ENCODE measurements around the gene L3MBTL2.
"Not testable (repeated sequence)": the region's sequence is repeated elsewhere in the genome, so short reads cannot be mapped to it uniquely, and the experiment has no call there.

The L3MBTL2 gene

GRCh38 chr22:41248758-41249157 lies 43.6 kb downstream of the L3MBTL2 start:
- no peak for DNase-seq (ENCODE audit: low read depth)
- TF ChIP-seq CTCF (conservative IDR thresholded peaks at IDR 0.05; ENCODE audit: low read depth, low read length): no peak
- no peak overlapping the region for H3K4me3 ChIP-seq (ENCODE audit: low read depth, low read length)

- no peak for TF ChIP-seq CTCF (conservative IDR thresholded peaks at IDR 0.05; ENCODE audit: low read depth, low read length)
- no peak for DNase-seq (ENCODE audit: low read depth)
- no peak overlapping the region for H3K4me3 ChIP-seq (ENCODE audit: low read depth, low read length)
These were observed 44.3 kb downstream of the L3MBTL2 start for GRCh38 chr22:41249442-41249841.

DNA sequence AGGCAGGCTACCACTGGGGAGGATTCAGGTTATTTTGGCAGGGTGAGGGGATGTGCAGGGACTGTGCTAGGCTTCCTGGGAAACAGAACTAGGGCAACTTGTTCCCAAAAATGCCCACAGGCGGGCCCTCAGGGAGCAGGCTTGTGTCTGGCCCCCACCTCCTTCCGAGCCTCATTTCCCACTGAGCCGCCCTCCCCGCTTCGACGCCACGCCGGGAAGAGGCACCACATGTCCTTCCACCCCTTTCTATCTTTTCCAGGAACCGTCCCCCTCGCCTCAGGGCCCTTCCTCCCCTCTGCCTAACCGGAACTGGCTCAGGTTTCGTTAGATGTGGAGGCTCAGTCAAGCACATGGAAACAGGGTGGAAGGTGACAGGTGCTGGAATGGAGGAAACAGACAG lies 45.0 kb downstream of the L3MBTL2 start:
- no peak for TF ChIP-seq CTCF (conservative IDR thresholded peaks at IDR 0.05; ENCODE audit: low read depth, low read length)
- no peak for DNase-seq (ENCODE audit: low read depth)

DNA sequence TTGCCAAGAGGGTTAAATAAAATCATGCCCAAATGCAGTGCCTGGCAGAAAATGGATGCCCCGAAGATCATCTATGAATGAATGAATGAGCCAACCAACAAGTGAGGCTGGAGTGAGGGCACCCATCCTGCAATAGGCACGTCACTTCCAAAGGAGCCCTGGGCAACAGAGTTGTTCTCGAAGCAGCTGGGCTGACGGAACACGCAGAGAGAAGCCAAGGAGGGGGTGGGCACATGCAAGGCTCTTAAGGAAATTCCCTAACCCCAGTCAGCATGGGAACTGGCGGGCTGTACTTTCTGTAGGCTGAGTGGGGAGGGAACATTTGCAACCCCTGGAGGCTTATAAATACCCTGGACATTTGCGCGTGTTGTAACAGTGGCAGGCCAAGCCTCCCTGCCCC lies 47.3 kb downstream of the L3MBTL2 start:
- no peak for DNase-seq (ENCODE audit: low read depth)
- TF ChIP-seq CTCF (conservative IDR thresholded peaks at IDR 0.05; ENCODE audit: low read depth, low read length): no peak
- no peak overlapping the region for H3K4me3 ChIP-seq (ENCODE audit: low read depth, low read length)

More for the DNA sequence above, 45.0 kb downstream of the L3MBTL2 start:
- no peak overlapping the region for H3K4me3 ChIP-seq (ENCODE audit: low read depth, low read length)

DNA sequence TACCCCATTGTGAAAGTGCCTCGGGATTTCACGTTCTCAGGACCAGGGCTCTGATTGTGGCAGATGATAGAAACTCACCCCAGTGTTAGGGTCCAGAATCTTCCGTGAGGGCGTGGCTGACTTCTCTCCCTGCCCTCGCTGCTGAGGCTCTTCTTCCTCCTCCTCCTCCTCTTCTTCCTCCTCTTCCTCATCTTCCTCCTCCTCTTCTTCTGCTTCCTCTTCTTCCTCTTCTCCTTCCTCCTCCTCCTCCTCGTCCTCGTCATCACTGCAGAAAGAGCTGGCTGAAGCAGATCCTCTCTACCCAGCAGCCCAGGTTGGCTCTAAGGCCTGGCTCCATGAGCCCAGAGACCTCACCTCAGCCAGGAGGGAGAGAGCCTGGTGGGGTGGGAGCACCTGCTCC lies 49.1 kb downstream of the L3MBTL2 start:
- no peak overlapping the region for H3K4me3 ChIP-seq (ENCODE audit: low read depth, low read length)
- no peak for DNase-seq (ENCODE audit: low read depth)
- TF ChIP-seq CTCF (conservative IDR thresholded peaks at IDR 0.05; ENCODE audit: low read depth, low read length): no peak

DNA sequence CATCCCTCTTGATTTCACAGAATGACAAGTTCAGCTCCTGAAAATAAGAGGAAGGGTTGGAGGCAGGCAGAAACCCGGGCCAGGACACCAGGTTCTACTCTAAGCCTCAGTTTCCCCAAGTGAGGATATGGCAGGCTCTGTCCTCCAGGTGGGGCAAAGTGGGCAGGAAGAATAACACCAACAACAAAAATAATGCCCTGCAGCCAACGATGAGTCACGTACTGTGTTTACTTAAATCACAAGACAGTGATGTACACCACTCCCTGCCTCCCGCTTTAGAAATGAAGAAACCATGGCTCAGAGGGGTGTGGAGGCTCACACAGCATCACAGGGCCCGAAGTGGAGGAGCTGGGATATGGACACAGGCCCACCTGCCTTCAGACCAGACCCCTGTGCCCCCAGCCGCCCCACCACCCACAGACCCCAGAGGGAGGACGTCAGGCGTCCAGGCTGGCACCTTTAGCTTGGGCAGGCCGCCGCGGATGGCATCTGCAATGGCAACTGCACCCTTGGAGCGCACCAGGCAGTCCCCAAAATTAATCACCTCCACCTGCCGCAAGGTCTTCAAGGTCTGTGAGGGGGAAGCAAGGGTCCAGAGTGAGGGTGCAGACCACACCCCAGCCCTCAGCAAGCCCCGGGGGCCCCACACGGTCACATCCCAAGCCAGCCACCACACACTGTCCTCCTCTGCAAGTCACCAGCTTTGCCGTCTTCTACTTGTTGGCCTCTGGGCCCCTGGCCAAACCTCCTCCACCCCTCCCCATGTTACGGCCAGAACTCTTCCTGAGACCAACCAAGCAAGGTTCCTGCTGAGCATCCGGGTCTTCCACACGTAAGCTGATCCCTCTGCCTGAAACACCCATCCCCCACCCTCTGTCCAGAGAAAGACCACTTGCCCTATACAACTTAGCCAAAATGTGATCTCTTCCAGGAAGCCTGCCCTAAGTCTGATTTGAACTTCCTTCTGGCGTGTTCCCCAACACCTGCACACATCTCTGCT lies 51.4 kb downstream of the L3MBTL2 start:
- peak; percentile 94 for DNase-seq (ENCODE audit: low read depth)
- TF ChIP-seq CTCF (conservative IDR thresholded peaks at IDR 0.05; ENCODE audit: low read depth, low read length): peak; percentile 42
- no peak overlapping the region for H3K4me3 ChIP-seq (ENCODE audit: low read depth, low read length)

DNA sequence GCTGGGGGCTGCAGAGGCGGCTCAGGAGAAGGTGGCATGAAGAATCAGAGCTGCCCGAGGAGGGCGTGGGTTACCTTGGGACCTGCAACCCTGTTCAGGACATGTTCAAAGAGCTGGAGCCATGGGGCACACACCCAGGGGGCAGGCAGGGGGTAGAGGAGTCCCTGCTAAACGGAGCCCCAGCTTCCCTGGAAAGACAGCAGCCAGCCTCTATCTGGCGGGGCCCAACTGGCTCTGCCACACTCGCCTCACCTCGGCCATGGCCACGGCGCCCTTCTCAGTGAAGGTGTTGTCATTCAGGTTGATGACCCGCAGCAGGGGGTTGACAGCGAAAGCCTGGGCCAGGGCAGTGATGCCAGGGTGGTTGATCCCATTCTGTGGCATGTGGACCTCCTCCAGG lies 52.6 kb downstream of the L3MBTL2 start:
- no peak overlapping the region for H3K4me3 ChIP-seq (ENCODE audit: low read depth, low read length)
- DNase-seq (ENCODE audit: low read depth): no peak
- TF ChIP-seq CTCF (conservative IDR thresholded peaks at IDR 0.05; ENCODE audit: low read depth, low read length): no peak

DNA sequence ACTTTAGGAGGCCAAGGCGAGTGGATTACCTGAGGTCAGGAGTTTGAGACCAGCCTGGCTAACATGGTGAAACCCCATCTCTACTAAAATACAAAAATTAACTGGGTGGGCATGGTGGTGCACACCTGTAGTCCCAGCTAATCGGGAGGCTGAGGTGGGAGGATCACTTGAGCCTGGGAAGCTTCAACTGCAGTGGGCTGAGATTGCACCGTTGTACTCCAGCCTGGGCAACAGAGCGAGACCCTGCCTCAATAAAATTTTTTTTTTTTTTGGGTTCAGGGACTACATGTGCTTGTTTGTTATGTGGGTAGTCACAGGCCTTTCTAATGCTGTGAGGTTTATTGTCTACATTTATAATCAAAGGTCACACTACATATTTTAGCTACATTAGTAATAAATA lies 54.6 kb downstream of the L3MBTL2 start:
- DNase-seq (ENCODE audit: low read depth); H3K4me3 ChIP-seq (ENCODE audit: low read depth, low read length): not testable (repeated sequence)
